Parathyroid adenoma (tissue), 2 donors: ENCODE data around the gene MSS51.

ENCODE experiments used
- H2AFZ ChIP-seq: fragments of 300-600 bp; sonication (generic); one replicate; pipeline ENCODE4 v1.7.0; 2017; ENCODE audit warnings: antibody characterized with exemption, mild to moderate bottlenecking
- H3K27ac ChIP-seq: fragments of 300-600 bp; sonication (generic); one replicate; pipeline ENCODE4 v1.7.0; 2017
- H3K27me3 ChIP-seq: fragments of 300-600 bp; sonication (generic); one replicate; pipeline ENCODE4 v1.7.0; 2017; ENCODE audit warnings: low read length; ENCODE audit not compliant: control insufficient read depth, insufficient read depth
- H3K36me3 ChIP-seq: fragments of 300-600 bp; sonication (generic); one replicate; pipeline ENCODE4 v1.7.0; 2017; ENCODE audit warnings: low read length; ENCODE audit not compliant: control insufficient read depth, insufficient read depth
- H3K4me1 ChIP-seq: fragments of 300-600 bp; sonication (generic); one replicate; pipeline ENCODE4 v1.7.0; 2017; ENCODE audit warnings: control low read depth
- H3K4me2 ChIP-seq: fragments of 300-600 bp; sonication (generic); one replicate; pipeline ENCODE4 v1.7.0; 2017; ENCODE audit warnings: low read length
- H3K4me3 ChIP-seq: fragments of 300-600 bp; sonication (generic); one replicate; pipeline ENCODE4 v1.7.0; 2017; ENCODE audit warnings: low read depth, low read length
- H3K79me2 ChIP-seq: fragments of 300-600 bp; sonication (generic); one replicate; pipeline ENCODE4 v1.7.0; 2017; ENCODE audit warnings: control low read depth
- H3K9ac ChIP-seq: fragments of 300-600 bp; sonication (generic); one replicate; pipeline ENCODE4 v1.7.0; 2017; ENCODE audit warnings: mild to moderate bottlenecking
- H3K9me3 ChIP-seq: fragments of 300-600 bp; sonication (generic); one replicate; pipeline ENCODE4 v1.7.0; 2017; ENCODE audit warnings: low read length; ENCODE audit not compliant: control insufficient read depth
- CTCF ChIP-seq: fragments of 300-600 bp; sonication (generic); IDR thresholded peaks from one replicate; pipeline ENCODE4 v1.7.0; 2017; ENCODE audit warnings: antibody characterized with exemption, mild to moderate bottlenecking
- donor health status: primary hyperparathyroidism.

MSS51 gene

GRCh38 chr10:73456187-73456890 is 23.0 kb upstream of the MSS51 start:
- Histone ChIP-seq H3K4me2 (no peak overlapping the region), H3K4me3 (no peak overlapping the region), H3K79me2 (no peaks in the 10 kb centered on the region), H2AFZ (no peak overlapping the region), H3K36me3 (no peaks in the 10 kb centered on the region), H3K9ac (no peak overlapping the region), H3K27ac (no peak overlapping the region), H3K27me3 (no peaks in the 10 kb centered on the region), H3K9me3 (no peaks in the 10 kb centered on the region), H3K4me1 (no peaks in the 10 kb centered on the region)
- no peak for TF ChIP-seq CTCF

- no peaks in the 10 kb centered on the region for H3K9me3 ChIP-seq
- TF ChIP-seq CTCF, result no peak
- no peaks in the 10 kb centered on the region for H3K4me1 ChIP-seq
- no peaks in the 10 kb centered on the region for H3K36me3 ChIP-seq
- no peak overlapping the region for H3K9ac ChIP-seq
- H3K4me2 ChIP-seq, result no peak overlapping the region
- H3K79me2 ChIP-seq, result peaks cover 2% of the 10 kb centered on the region
- no peaks in the 10 kb centered on the region for H3K27me3 ChIP-seq
- no peak overlapping the region for H2AFZ ChIP-seq
- H3K4me3 ChIP-seq, result no peak overlapping the region
- no peak overlapping the region for H3K27ac ChIP-seq
These were observed 15.8 kb upstream of the MSS51 start for GRCh38 chr10:73449113-73449512.

- H3K4me1 ChIP-seq, result no peaks in the 10 kb centered on the region
- no peak overlapping the region for H3K9ac ChIP-seq
- TF ChIP-seq CTCF, result no peak
- no peak overlapping the region for H3K27ac ChIP-seq
- peaks cover 2% of the 10 kb centered on the region for H3K79me2 ChIP-seq
- H3K4me3 ChIP-seq, result no peak overlapping the region
- no peak overlapping the region for H2AFZ ChIP-seq
- no peak overlapping the region for H3K4me2 ChIP-seq
- no peaks in the 10 kb centered on the region for H3K9me3 ChIP-seq
- no peaks in the 10 kb centered on the region for H3K36me3 ChIP-seq
- no peaks in the 10 kb centered on the region for H3K27me3 ChIP-seq
These were observed 15.0 kb upstream of the MSS51 start for GRCh38 chr10:73448384-73448783.

- no peaks in the 10 kb centered on the region for H3K36me3 ChIP-seq
- no peak overlapping the region for H3K27ac ChIP-seq
- no peak for TF ChIP-seq CTCF
- H3K4me2 ChIP-seq, result no peak overlapping the region
- no peak overlapping the region for H2AFZ ChIP-seq
- H3K9me3 ChIP-seq, result no peaks in the 10 kb centered on the region
- H3K79me2 ChIP-seq, result peaks cover 2% of the 10 kb centered on the region
- no peak overlapping the region for H3K4me3 ChIP-seq
- H3K4me1 ChIP-seq, result no peaks in the 10 kb centered on the region
- no peak overlapping the region for H3K9ac ChIP-seq
- H3K27me3 ChIP-seq, result no peaks in the 10 kb centered on the region
These were observed 13.6 kb upstream of the MSS51 start for GRCh38 chr10:73446926-73447325.

- Histone ChIP-seq H3K9me3 (no peaks in the 10 kb centered on the region), H3K27ac (no peak overlapping the region), H3K27me3 (no peaks in the 10 kb centered on the region), H3K4me3 (no peak overlapping the region), H3K36me3 (no peaks in the 10 kb centered on the region), H3K4me1 (no peaks in the 10 kb centered on the region), H3K4me2 (no peak overlapping the region), H3K79me2 (no peaks in the 10 kb centered on the region), H2AFZ (no peak overlapping the region), H3K9ac (no peak overlapping the region)
- TF ChIP-seq CTCF, result no peak
These were observed 11.1 kb upstream of the MSS51 start for GRCh38 chr10:73444457-73444856.
